HepG2 (cell line): Measurements from ENCODE around the gene SLC35B1. TPM values are rescaled to one million over a fixed set of nuclear protein-coding genes. Genes with fewer than 3 reads are reported as not detected.

Experiments used
- CBFB ChIP-seq: sonication (generic); formaldehyde crosslinking; IDR thresholded peaks from 2 replicates; pipeline ENCODE4 v1.4.0; 2020; ENCODE audit warnings: missing genetic modification reagents
- GATAD2A ChIP-seq: IDR thresholded peaks from 2 replicates; pipeline ENCODE4 v1.6.1; 2016
- MATR3 ChIP-seq: sonication (generic); formaldehyde crosslinking; IDR thresholded peaks from 2 replicates; pipeline ENCODE4 v1.4.0; 2020; ENCODE audit warnings: missing genetic modification reagents
- NFYC ChIP-seq: IDR thresholded peaks from 2 replicates; pipeline ENCODE4 v1.6.1; 2016; ENCODE audit warnings: missing genetic modification reagents, missing compliant biosample characterization
- RXRB ChIP-seq: IDR thresholded peaks from 2 replicates; pipeline ENCODE4 v1.6.1; 2016; ENCODE audit warnings: borderline replicate concordance, missing genetic modification reagents, missing compliant biosample characterization
- TMF1 ChIP-seq: sonication (generic); formaldehyde crosslinking; IDR thresholded peaks from 2 replicates; pipeline ENCODE4 v1.8.1; 2022; ENCODE audit warnings: low read depth, missing genetic modification reagents
- U2AF1 ChIP-seq: fragments of 200-400 bp; formaldehyde crosslinking; optimal IDR thresholded peaks from 2 replicates; pipeline ENCODE3; 2017; ENCODE audit warnings: mild to moderate bottlenecking, low read depth, low read length
- ZKSCAN8 ChIP-seq: IDR thresholded peaks from 2 replicates; pipeline ENCODE4 v1.6.1; 2016; ENCODE audit warnings: borderline replicate concordance, missing genetic modification reagents, missing compliant biosample characterization
- ZNF207 ChIP-seq: fragments of 450-650 bp; IDR thresholded peaks from 2 replicates; pipeline ENCODE4 v1.6.1; 2016; ENCODE audit warnings: antibody characterized with exemption, borderline replicate concordance
- ZNF234 ChIP-seq: sonication (generic); formaldehyde crosslinking; conservative IDR thresholded peaks from 2 replicates; pipeline ENCODE4 v1.5.1; 2020; ENCODE audit warnings: mild to moderate bottlenecking, missing genetic modification reagents
- ZNF382 ChIP-seq: sonication (generic); formaldehyde crosslinking; IDR thresholded peaks from 2 replicates; pipeline ENCODE4 v1.5.0; 2020; ENCODE audit warnings: missing genetic modification reagents, mild to moderate bottlenecking, borderline replicate concordance
- ZNF441 ChIP-seq: sonication (generic); formaldehyde crosslinking; IDR thresholded peaks from 2 replicates; pipeline ENCODE4 v1.7.0; 2021; ENCODE audit warnings: missing genetic modification reagents, borderline replicate concordance
- ZNF615 ChIP-seq: sonication (generic); formaldehyde crosslinking; IDR thresholded peaks from 2 replicates; pipeline ENCODE4 v1.5.0; 2020; ENCODE audit warnings: mild to moderate bottlenecking, missing genetic modification reagents, borderline replicate concordance
- polyA plus RNA-seq, 8 experiments: library from polyadenylated mRNA; depleted of rRNA in 3 of 8; stranded (reverse) in 7 of 8; unstranded in 1 of 8; fragments of >200 nt; fragmentation: Illumina TruSeq in 4 of 8; extraction: Trizol in 4 of 8; gene quantifications; 2 replicates each; pipeline versions ENCODE4 v1.2.1 to v1.2.3, GENCODE V29; 2011 to 2016; ENCODE audit warnings: low read depth in 4 of 8, missing spikeins in 1 of 8, mixed read lengths in 1 of 8; ENCODE audit not compliant: insufficient read depth in 1 of 8
- total RNA-seq, 5 experiments: library from RNA; depleted of rRNA; stranded (reverse); fragments of >200 nt; fragmentation: Illumina TruSeq; extraction: Trizol; gene quantifications; 2 replicates each; pipeline ENCODE4 v1.2.3, GENCODE V29; 2016; ENCODE audit warnings: low read depth in 1 of 5
- TF ChIP-seq, protein P1 (sequence below): fragments of 450-650 bp; IDR thresholded peaks from 2 replicates; pipeline ENCODE4 v1.6.1; 2016
- TF ChIP-seq, protein P2 (sequence below): sonication (generic); formaldehyde crosslinking; IDR thresholded peaks from 2 replicates; pipeline ENCODE4 v1.8.0; 2022; ENCODE audit warnings: missing genetic modification reagents, mild to moderate bottlenecking, moderate library complexity, borderline replicate concordance
- TF ChIP-seq, protein P3 (sequence below): sonication (generic); formaldehyde crosslinking; IDR thresholded peaks from 2 replicates; pipeline ENCODE4 v1.4.0; 2020; ENCODE audit warnings: missing genetic modification reagents, borderline replicate concordance
- TF ChIP-seq, protein P4 (sequence below): sonication (generic); formaldehyde crosslinking; IDR thresholded peaks from 2 replicates; pipeline ENCODE4 v1.8.1; 2023; ENCODE audit warnings: missing genetic modification reagents, inconsistent platforms, borderline replicate concordance
- TF ChIP-seq, protein P5 (sequence below): sonication (generic); formaldehyde crosslinking; conservative IDR thresholded peaks from 2 replicates; pipeline ENCODE4 v1.4.0; 2020; ENCODE audit warnings: mild to moderate bottlenecking, missing genetic modification reagents, moderate library complexity

SLC35B1 gene
- total and polyA plus RNA-seq, 2 of the 13 experiments (the other 11 are each of a cell fraction or from before 2014, with no cell fraction given), result 99.6 to 113 TPM

DNA sequence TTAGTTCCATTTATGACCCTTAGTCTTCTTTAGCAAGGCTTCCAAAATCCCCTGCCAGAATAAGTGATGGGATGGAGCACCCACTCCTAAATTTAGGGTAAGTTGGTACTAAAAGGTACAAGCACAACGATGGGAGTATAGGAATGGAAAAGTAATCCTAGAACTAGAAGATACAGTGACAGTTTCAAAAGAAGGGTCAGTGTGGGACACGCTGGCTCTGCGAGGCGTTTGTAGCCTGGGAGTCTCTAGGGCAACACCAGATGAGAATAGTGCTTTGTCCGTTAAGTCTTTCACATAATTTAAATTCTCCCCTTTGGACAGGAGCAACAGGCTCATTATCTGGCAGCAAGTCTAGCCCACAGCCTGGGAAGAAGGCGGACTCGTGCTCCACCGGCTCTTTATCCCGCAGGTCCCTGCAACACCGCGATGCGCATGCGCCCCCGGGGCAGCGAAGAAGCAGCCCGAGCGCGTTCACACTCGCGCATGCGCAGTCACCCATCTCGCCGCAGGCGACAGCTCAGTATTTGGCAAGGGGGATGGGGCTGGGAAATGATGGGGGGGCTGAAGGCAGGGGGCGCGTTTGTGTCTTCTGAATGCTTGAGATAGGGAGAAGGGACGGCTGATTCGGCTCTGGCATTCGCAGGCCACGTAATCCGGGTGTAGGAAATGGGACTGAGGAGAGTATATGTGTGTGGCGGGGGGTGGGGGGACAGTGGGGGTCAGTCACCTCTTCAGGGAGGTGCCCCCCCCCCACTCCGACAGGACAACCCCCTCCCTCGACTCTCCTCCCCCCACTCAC lies 30.4 kb downstream of the SLC35B1 start (continued):
- TF ChIP-seq, protein P1, sequence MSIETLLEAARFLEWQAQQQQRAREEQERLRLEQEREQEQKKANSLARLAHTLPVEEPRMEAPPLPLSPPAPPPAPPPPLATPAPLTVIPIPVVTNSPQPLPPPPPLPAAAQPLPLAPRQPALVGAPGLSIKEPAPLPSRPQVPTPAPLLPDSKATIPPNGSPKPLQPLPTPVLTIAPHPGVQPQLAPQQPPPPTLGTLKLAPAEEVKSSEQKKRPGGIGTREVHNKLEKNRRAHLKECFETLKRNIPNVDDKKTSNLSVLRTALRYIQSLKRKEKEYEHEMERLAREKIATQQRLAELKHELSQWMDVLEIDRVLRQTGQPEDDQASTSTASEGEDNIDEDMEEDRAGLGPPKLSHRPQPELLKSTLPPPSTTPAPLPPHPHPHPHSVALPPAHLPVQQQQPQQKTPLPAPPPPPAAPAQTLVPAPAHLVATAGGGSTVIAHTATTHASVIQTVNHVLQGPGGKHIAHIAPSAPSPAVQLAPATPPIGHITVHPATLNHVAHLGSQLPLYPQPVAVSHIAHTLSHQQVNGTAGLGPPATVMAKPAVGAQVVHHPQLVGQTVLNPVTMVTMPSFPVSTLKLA, result no peak
- TF ChIP-seq GATAD2A (CRISPR knock-in tag) (no peak; the same call in none of the 2 replicates), ZNF207 (no peak), ZNF615 (CRISPR knock-in tag) (no peak), U2AF1 (no peak), TMF1 (CRISPR knock-in tag) (no peak), RXRB (CRISPR knock-in tag) (0 out of 2 replicates have a peak, but pooled peaks have one; percentile 5), CBFB (CRISPR knock-in tag) (no peak), ZNF441 (CRISPR knock-in tag) (peak; percentile 21; the same call in 1 of the 2 replicates), ZNF234 (CRISPR knock-in tag) (no peak), ZKSCAN8 (CRISPR knock-in tag) (no peak; the same call in 1 of the 2 replicates), NFYC (CRISPR knock-in tag) (no peak; the same call in 1 of the 2 replicates), ZNF382 (CRISPR knock-in tag) (no peak), MATR3 (no peak)
- TF ChIP-seq, protein P2, sequence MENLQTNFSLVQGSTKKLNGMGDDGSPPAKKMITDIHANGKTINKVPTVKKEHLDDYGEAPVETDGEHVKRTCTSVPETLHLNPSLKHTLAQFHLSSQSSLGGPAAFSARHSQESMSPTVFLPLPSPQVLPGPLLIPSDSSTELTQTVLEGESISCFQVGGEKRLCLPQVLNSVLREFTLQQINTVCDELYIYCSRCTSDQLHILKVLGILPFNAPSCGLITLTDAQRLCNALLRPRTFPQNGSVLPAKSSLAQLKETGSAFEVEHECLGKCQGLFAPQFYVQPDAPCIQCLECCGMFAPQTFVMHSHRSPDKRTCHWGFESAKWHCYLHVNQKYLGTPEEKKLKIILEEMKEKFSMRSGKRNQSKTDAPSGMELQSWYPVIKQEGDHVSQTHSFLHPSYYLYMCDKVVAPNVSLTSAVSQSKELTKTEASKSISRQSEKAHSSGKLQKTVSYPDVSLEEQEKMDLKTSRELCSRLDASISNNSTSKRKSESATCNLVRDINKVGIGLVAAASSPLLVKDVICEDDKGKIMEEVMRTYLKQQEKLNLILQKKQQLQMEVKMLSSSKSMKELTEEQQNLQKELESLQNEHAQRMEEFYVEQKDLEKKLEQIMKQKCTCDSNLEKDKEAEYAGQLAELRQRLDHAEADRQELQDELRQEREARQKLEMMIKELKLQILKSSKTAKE (CRISPR knock-in tag), result no peak
- TF ChIP-seq, protein P3, sequence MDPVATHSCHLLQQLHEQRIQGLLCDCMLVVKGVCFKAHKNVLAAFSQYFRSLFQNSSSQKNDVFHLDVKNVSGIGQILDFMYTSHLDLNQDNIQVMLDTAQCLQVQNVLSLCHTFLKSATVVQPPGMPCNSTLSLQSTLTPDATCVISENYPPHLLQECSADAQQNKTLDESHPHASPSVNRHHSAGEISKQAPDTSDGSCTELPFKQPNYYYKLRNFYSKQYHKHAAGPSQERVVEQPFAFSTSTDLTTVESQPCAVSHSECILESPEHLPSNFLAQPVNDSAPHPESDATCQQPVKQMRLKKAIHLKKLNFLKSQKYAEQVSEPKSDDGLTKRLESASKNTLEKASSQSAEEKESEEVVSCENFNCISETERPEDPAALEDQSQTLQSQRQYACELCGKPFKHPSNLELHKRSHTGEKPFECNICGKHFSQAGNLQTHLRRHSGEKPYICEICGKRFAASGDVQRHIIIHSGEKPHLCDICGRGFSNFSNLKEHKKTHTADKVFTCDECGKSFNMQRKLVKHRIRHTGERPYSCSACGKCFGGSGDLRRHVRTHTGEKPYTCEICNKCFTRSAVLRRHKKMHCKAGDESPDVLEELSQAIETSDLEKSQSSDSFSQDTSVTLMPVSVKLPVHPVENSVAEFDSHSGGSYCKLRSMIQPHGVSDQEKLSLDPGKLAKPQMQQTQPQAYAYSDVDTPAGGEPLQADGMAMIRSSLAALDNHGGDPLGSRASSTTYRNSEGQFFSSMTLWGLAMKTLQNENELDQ (CRISPR knock-in tag), result no peak
- TF ChIP-seq, protein P4, sequence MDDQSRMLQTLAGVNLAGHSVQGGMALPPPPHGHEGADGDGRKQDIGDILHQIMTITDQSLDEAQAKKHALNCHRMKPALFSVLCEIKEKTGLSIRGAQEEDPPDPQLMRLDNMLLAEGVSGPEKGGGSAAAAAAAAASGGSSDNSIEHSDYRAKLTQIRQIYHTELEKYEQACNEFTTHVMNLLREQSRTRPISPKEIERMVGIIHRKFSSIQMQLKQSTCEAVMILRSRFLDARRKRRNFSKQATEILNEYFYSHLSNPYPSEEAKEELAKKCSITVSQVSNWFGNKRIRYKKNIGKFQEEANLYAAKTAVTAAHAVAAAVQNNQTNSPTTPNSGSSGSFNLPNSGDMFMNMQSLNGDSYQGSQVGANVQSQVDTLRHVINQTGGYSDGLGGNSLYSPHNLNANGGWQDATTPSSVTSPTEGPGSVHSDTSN, result no peak; the same call in 1 of the 2 replicates
- TF ChIP-seq, protein P5, sequence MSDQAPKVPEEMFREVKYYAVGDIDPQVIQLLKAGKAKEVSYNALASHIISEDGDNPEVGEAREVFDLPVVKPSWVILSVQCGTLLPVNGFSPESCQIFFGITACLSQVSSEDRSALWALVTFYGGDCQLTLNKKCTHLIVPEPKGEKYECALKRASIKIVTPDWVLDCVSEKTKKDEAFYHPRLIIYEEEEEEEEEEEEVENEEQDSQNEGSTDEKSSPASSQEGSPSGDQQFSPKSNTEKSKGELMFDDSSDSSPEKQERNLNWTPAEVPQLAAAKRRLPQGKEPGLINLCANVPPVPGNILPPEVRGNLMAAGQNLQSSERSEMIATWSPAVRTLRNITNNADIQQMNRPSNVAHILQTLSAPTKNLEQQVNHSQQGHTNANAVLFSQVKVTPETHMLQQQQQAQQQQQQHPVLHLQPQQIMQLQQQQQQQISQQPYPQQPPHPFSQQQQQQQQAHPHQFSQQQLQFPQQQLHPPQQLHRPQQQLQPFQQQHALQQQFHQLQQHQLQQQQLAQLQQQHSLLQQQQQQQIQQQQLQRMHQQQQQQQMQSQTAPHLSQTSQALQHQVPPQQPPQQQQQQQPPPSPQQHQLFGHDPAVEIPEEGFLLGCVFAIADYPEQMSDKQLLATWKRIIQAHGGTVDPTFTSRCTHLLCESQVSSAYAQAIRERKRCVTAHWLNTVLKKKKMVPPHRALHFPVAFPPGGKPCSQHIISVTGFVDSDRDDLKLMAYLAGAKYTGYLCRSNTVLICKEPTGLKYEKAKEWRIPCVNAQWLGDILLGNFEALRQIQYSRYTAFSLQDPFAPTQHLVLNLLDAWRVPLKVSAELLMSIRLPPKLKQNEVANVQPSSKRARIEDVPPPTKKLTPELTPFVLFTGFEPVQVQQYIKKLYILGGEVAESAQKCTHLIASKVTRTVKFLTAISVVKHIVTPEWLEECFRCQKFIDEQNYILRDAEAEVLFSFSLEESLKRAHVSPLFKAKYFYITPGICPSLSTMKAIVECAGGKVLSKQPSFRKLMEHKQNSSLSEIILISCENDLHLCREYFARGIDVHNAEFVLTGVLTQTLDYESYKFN (CRISPR knock-in tag), result no peak
